ENCODE results near the gene MMD. TPM values are rescaled to one million over a fixed set of nuclear protein-coding genes. Genes with fewer than 3 reads are reported as not detected.

MMD gene
- total and polyA plus RNA-seq, 2 of the 13 experiments (the other 11 are each of a cell fraction or from before 2014, with no cell fraction given), result 121 to 225 TPM

GRCh38 chr17:55433029-55433628 lies 11.5 kb upstream of the MMD start (continued):
- no peak; the same call in 1 of the 2 replicates for TF ChIP-seq PRDM10 (CRISPR knock-in tag; IDR thresholded peaks at IDR 0.05; ENCODE audit: low read depth)
- TF ChIP-seq ZBTB7B (CRISPR knock-in tag; IDR thresholded peaks at IDR 0.05), result 0 out of 2 replicates have a peak, but pooled peaks have one; percentile 8
- TF ChIP-seq FOXA3 (CRISPR knock-in tag; IDR thresholded peaks at IDR 0.05), result peak; percentile 90
- TF ChIP-seq MATR3 (CRISPR knock-in tag; IDR thresholded peaks at IDR 0.05), result no peak
- no peak for TF ChIP-seq GLI4 (CRISPR knock-in tag; IDR thresholded peaks at IDR 0.05; ENCODE audit: borderline replicate concordance)
- TF ChIP-seq PLSCR1 (CRISPR knock-in tag; IDR thresholded peaks at IDR 0.05; ENCODE audit: borderline replicate concordance), result no peak
- TF ChIP-seq ZBTB25 (CRISPR knock-in tag; IDR thresholded peaks at IDR 0.05), result peak; percentile 17; the same call in 1 of the 2 replicates
- TF ChIP-seq ZNF296 (CRISPR knock-in tag; conservative IDR thresholded peaks at IDR 0.05), result no peak
- 0 out of 2 replicates have a peak, but pooled peaks have one; percentile 32 for TF ChIP-seq ZBTB14 (CRISPR knock-in tag; IDR thresholded peaks at IDR 0.05)
- peak; percentile 96 for TF ChIP-seq FOXP4 (CRISPR knock-in tag; IDR thresholded peaks at IDR 0.05)
- peak; percentile 85 for TF ChIP-seq BRD4 (CRISPR knock-in tag; IDR thresholded peaks at IDR 0.05)
- no peak for TF ChIP-seq SRSF9 (IDR thresholded peaks at IDR 0.05; ENCODE audit: borderline replicate concordance, insufficient read depth, low read depth, low read length, poor library complexity, severe bottlenecking)
- no peak for TF ChIP-seq CSRNP2 (CRISPR knock-in tag; conservative IDR thresholded peaks at IDR 0.05; ENCODE audit: low read depth)
- peak; percentile 87 for TF ChIP-seq HMG20A (CRISPR knock-in tag; IDR thresholded peaks at IDR 0.05; ENCODE audit: borderline replicate concordance)
- no peak for TF ChIP-seq ZNF816 (CRISPR knock-in tag; IDR thresholded peaks at IDR 0.05; ENCODE audit: borderline replicate concordance)
- TF ChIP-seq KDM5B (CRISPR knock-in tag; IDR thresholded peaks at IDR 0.05; ENCODE audit: borderline replicate concordance), result no peak
- TF ChIP-seq POGZ (CRISPR knock-in tag; IDR thresholded peaks at IDR 0.05), result peak; percentile 47; the same call in 1 of the 2 replicates
